Upper lobe of left lung (tissue), 6 donors: Measurements from ENCODE around the gene FBXO11. TPM values are rescaled to one million over a fixed set of nuclear protein-coding genes. Genes with fewer than 3 reads are reported as not detected.
A peak's percentile ranks its signal among the peaks of the same experiment; 100 is the strongest.

Source experiments
- ATAC-seq, 2 donors: fragments of 200-7000 bp; cut with Tn5 transposase; one replicate each; pipeline ENCODE4 v1.9.1; 2022; ENCODE audit warnings: mild to moderate bottlenecking in 2 of 2, moderate library complexity in 2 of 2; ENCODE audit not compliant: low FRiP score in 2 of 2
- DNase-seq, 2 donors: peaks; one replicate each; pipeline ENCODE4 v3.0.0-alpha.2; 2019 to 2020
- H3K27ac ChIP-seq, 4 donors: fragments of 200-600 bp; sonication (generic); one replicate each; pipeline ENCODE4 v1.5.1; 2016 to 2019
- H3K27me3 ChIP-seq, 4 donors: fragments of 200-600 bp; sonication (generic); one replicate each; pipeline ENCODE4 v1.5.1; 2017 to 2019
- H3K36me3 ChIP-seq, 4 donors: fragments of 200-600 bp; sonication (generic); one replicate each; pipeline ENCODE4 v1.5.1; 2016 to 2019
- H3K4me1 ChIP-seq, 4 donors: fragments of 200-600 bp; sonication (generic); one replicate each; pipeline ENCODE4 v1.5.1; 2018 to 2019
- H3K4me3 ChIP-seq, 4 donors: fragments of 200-600 bp; sonication (generic); one replicate each; pipeline ENCODE4 v1.5.1; 2017 to 2019; ENCODE audit warnings: mild to moderate bottlenecking in 2 of 4, moderate library complexity in 1 of 4
- H3K9me3 ChIP-seq, 4 donors: fragments of 200-600 bp; sonication (generic); one replicate each; pipeline ENCODE4 v1.5.1; 2018 to 2019
- CTCF ChIP-seq, 6 experiments: fragments of 450-650 bp in 4 of 6; fragments of 200-600 bp in 2 of 6; sonication (generic) in 2 of 6; IDR thresholded peaks; one replicate each; pipeline ENCODE4 v1.5.1; 2016 to 2019; ENCODE audit warnings: antibody characterized with exemption in 6 of 6
- EP300 ChIP-seq, 4 donors: sonication (generic); formaldehyde crosslinking; IDR thresholded peaks; one replicate each; pipeline ENCODE4 v1.5.1; 2017; ENCODE audit warnings: antibody characterized with exemption in 4 of 4, control low read depth in 2 of 4
- POLR2A ChIP-seq, 4 donors: fragments of 450-650 bp; IDR thresholded peaks; one replicate each; pipeline ENCODE4 v1.5.1; 2016 to 2017; ENCODE audit warnings: antibody characterized with exemption in 4 of 4, mild to moderate bottlenecking in 2 of 4
- POLR2AphosphoS5 ChIP-seq, 2 donors: sonication (generic); formaldehyde crosslinking; IDR thresholded peaks; one replicate each; pipeline ENCODE4 v1.5.1; 2017; ENCODE audit warnings: antibody characterized with exemption in 2 of 2
- WGBS, 2 donors: methylation state at CpG; one replicate each; pipeline ENCODE4 v1.1.5; 2017 to 2018; 5-methylcytosine and 5-hydroxymethylcytosine counted together
- total RNA-seq, 6 donors: library from RNA; depleted of rRNA in 4 of 6; stranded (reverse); fragments of >200 nt in 4 of 6; gene quantifications; one replicate each; pipeline versions ENCODE4 v1.1.0 to v1.2.1, GENCODE V29; 2016 to 2021
- donor health status: DM: no; HTN: no; CAD: no; lungs with moderate emphysema.
- donor health status: DM: no; HTN: yes; CAD: no; lungs with severe emphysema.

Gene FBXO11
- total RNA-seq, 6 donors from 2014 or later = 30.5 to 99.2 (median 60.0) TPM

- peak within 1 kb of the TSS; percentile 70 to 97 (median 88) for H3K4me3 ChIP-seq
- ATAC-seq (peak; percentile 97 to 98), DNase-seq (peak; percentile 92 to 98)
- H3K9me3 ChIP-seq = no peaks in the 10 kb centered on the region
- H3K36me3 ChIP-seq = peaks cover 0 to 3% (median 0%) of the 10 kb centered on the region in 4 donors
- H3K27ac ChIP-seq = peak within 1 kb of the TSS; percentile 89 to 94 (median 92)
- peaks cover 11 to 34% (median 19%) of the 10 kb centered on the region in 4 donors for H3K4me1 ChIP-seq
- no peaks in the 10 kb centered on the region for H3K27me3 ChIP-seq
- peak; percentile 82 to 90 for TF ChIP-seq POLR2AphosphoS5 (IDR thresholded peaks at IDR 0.05)
- no peak for TF ChIP-seq EP300 (IDR thresholded peaks at IDR 0.05)
- peak in 3 of 6 experiments; percentile 9 to 27 (median 26) for TF ChIP-seq CTCF (IDR thresholded peaks at IDR 0.05)
- peak in 3 of 4 donors; percentile 72 to 85 (median 85) for TF ChIP-seq POLR2A (IDR thresholded peaks at IDR 0.05)
- 1% methylated on average over 24 to 54 of the region's 98 CpGs for WGBS, 2 donors
Observed at GRCh38 chr2:47782671-47783485, 123.4 kb downstream of the FBXO11 start, which contains the start of gene MSH6. Gene MSH6, plus strand, starts transcription at chr2:47783145. Its CDS starts 89 bp downstream, at chr2:47783234.

GRCh38 chr2:47782381-47782670 lies 124.0 kb downstream of the FBXO11 start:
- DNase-seq = no peak
- no peak for TF ChIP-seq EP300 (IDR thresholded peaks at IDR 0.05)
- no peak for TF ChIP-seq CTCF (IDR thresholded peaks at IDR 0.05)
- TF ChIP-seq POLR2AphosphoS5 (IDR thresholded peaks at IDR 0.05) = no peak
- TF ChIP-seq POLR2A (IDR thresholded peaks at IDR 0.05) = no peak
- peak overlapping the region; percentile 89 to 94 (median 92) for H3K27ac ChIP-seq
- no peak for ATAC-seq
- peak overlapping the region; percentile 54 to 97 (median 79) for H3K4me3 ChIP-seq
- no peaks in the 10 kb centered on the region for H3K9me3 ChIP-seq
- H3K27me3 ChIP-seq = no peaks in the 10 kb centered on the region
- H3K36me3 ChIP-seq = peaks cover 0 to 3% (median 0%) of the 10 kb centered on the region in 4 donors
- WGBS, 2 donors = 6 to 15% methylated on average over 7 of the region's 7 CpGs
- peaks cover 11 to 34% (median 19%) of the 10 kb centered on the region in 4 donors for H3K4me1 ChIP-seq

- Histone ChIP-seq H3K4me3 (no peak overlapping the region), H3K9me3 (no peaks in the 10 kb centered on the region), H3K27me3 (no peaks in the 10 kb centered on the region), H3K4me1 (peaks cover 4 to 14% (median 9%) of the 10 kb centered on the region in 4 donors), H3K36me3 (no peaks in the 10 kb centered on the region), H3K27ac (no peak overlapping the region)
- ATAC-seq (no peak), DNase-seq (no peak)
- 92 to 94% methylated on average over 8 of the region's 8 CpGs for WGBS, 2 donors
- no peak for TF ChIP-seq POLR2A (IDR thresholded peaks at IDR 0.05)
- TF ChIP-seq CTCF (IDR thresholded peaks at IDR 0.05) = no peak
- TF ChIP-seq POLR2AphosphoS5 (IDR thresholded peaks at IDR 0.05) = no peak
- no peak for TF ChIP-seq EP300 (IDR thresholded peaks at IDR 0.05)
Observed at GRCh38 chr2:47779426-47779790, 126.9 kb downstream of the FBXO11 start.

- no peak overlapping the region for H3K4me3 ChIP-seq
- ATAC-seq (no peak), DNase-seq (no peak)
- 89 to 91% methylated on average over 8 of the region's 8 CpGs for WGBS, 2 donors
- TF ChIP-seq POLR2AphosphoS5 (IDR thresholded peaks at IDR 0.05) = no peak
- no peak for TF ChIP-seq CTCF (IDR thresholded peaks at IDR 0.05)
- TF ChIP-seq EP300 (IDR thresholded peaks at IDR 0.05) = no peak
- TF ChIP-seq POLR2A (IDR thresholded peaks at IDR 0.05) = no peak
- peaks cover 0 to 10% (median 4%) of the 10 kb centered on the region in 4 donors for H3K4me1 ChIP-seq
- H3K27ac ChIP-seq = no peak overlapping the region
- H3K9me3 ChIP-seq = no peaks in the 10 kb centered on the region
- no peaks in the 10 kb centered on the region for H3K27me3 ChIP-seq
- no peaks in the 10 kb centered on the region for H3K36me3 ChIP-seq
Observed at GRCh38 chr2:47778698-47779425, 127.4 kb downstream of the FBXO11 start.
